GM13977 (cell line): ENCODE data around the gene SLC6A1.

Source experiments
- DNase-seq: peaks from one replicate; pipeline ENCODE4 v3.0.0; 2012; ENCODE audit warnings: low spot score
- in situ Hi-C: fragments of 300-500 bp; cut with MboI; formaldehyde crosslinking; loops from one replicate; pipeline ENCODE4 v1.12.0; 2022; ENCODE audit warnings: low sequenced_read_pairs, low pct_unique_long_range_greater_than_20kb, mixed read lengths, inconsistent platforms; ENCODE audit not compliant: unreplicated experiment
- TF ChIP-seq, protein P1 (sequence below): IDR thresholded peaks from 2 replicates; pipeline ENCODE4 v1.5.1; 2012; ENCODE audit warnings: mild to moderate bottlenecking, control low read depth; ENCODE audit not compliant: insufficient read depth; ENCODE audit errors: extremely low read depth, missing control alignments

Gene SLC6A1

DNA sequence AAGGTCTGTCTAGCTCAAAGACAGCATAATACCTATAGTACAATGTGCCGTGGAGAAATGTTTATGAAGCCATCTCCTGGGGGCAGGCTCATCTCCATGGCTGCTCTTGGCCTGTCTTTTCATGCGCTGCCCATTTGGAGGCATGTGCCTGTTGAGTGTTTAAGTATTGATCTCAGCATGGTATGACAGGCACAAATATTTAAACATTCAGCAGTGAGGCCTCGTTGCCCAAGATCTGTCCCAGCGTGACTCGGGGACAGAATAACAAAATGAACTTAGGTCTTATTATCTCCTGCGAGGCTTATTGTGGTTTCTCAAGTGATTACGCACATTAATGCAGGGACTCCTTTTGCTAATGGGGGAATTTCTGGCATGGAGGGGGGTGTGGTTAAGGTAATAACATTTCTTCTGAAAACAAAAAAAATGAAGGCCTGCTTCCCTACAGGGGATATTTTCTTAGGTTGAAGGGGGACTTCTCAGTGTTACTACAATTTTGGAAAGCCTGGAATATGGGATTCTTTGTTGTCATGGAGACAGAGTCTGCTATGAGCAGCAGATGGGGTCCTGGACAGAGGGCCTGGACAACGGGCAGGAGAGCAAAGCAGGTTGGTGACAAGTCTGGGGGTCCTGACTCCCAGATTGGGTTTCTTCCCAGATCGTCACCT is 4.4 kb upstream of the SLC6A1 start:
- TF ChIP-seq, protein P1, sequence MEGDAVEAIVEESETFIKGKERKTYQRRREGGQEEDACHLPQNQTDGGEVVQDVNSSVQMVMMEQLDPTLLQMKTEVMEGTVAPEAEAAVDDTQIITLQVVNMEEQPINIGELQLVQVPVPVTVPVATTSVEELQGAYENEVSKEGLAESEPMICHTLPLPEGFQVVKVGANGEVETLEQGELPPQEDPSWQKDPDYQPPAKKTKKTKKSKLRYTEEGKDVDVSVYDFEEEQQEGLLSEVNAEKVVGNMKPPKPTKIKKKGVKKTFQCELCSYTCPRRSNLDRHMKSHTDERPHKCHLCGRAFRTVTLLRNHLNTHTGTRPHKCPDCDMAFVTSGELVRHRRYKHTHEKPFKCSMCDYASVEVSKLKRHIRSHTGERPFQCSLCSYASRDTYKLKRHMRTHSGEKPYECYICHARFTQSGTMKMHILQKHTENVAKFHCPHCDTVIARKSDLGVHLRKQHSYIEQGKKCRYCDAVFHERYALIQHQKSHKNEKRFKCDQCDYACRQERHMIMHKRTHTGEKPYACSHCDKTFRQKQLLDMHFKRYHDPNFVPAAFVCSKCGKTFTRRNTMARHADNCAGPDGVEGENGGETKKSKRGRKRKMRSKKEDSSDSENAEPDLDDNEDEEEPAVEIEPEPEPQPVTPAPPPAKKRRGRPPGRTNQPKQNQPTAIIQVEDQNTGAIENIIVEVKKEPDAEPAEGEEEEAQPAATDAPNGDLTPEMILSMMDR: no peak
- no peak for DNase-seq
- in situ Hi-C loops: no loop called here

DNA sequence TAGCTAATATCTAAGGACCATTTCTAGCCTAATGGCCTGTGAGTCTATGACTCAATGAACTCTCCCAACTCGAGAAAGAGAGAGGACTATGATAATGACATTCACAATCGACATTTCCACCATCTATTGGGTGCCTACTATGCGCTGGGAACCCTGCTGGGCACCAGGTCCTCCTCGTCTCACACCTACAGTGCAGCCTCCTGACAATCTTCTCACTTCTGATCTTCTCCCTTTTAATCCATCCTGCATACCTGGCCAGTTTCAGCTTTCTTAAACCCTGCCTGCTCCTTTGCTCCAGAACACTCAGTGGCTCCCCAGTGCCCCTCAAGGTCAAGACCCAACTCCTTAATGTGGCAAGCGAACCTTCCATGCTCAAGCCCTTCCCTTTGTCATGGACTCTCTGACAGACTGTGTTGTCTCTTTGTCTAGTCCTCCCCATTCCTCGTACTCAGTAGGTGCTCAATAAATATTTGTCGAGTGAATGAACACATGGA is 3.5 kb upstream of the SLC6A1 start:
- TF ChIP-seq, protein P1: no peak
- DNase-seq: no peak
- in situ Hi-C loops: no loop called here

DNA sequence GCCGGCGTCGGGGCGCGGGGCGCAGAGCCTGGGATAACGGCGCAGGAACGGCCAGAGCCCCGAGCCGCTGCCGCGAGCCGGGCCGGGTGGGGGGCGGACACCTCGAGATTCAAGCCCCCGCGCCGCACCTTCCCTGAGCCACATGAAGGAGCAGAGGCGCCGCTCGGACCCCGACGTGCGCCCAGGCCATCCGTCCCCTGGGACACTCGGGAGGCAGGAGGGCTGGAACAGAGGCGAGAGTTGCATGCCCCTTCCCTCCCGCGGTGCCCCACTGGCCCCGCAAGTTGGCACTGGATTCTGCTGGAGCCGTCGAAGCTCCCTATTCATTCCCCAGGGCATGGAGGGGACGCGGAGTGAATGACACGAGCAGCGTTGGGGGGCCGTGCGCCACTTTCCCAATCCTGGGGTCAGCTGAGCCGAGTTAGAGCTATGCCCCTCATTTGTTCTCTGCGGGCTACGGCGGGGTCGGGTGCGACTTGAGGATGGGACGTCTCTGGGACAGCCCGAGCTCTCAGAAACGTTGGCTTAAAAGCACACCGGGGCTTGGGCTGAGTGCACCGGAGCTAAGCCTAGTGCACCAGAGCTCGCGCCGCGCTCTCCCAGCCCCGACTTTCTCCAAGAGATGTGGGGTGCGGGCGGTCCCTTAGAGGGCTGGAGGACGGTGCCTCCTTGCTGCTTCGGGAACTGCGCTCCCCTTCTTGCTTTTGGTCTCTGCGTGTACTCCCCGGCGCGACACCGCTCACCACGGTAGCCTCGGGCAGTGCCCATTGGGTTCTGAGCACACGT is 588 bp downstream of the SLC6A1 start:
- in situ Hi-C loops: no loop called here
- DNase-seq: no peak
- TF ChIP-seq, protein P1: no peak

DNA sequence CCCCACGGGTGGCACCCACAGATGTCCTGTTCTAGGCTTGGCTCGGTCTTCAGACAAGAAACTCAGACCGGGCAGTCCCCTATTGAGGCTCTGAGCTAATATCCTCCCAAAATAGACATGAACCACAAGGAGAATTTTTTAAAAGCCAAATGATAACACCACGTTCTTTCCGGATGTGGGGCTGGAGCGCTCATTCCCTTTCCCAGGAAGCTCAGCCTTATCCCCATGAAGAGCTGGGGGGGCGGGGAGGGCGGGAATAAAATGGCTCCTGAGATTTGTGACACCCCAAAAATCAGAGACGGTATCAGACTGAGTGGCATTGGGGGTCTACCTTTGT is 1.1 kb downstream of the SLC6A1 start:
- no peak for DNase-seq
- in situ Hi-C loops: no loop called here
- TF ChIP-seq, protein P1: no peak

DNA sequence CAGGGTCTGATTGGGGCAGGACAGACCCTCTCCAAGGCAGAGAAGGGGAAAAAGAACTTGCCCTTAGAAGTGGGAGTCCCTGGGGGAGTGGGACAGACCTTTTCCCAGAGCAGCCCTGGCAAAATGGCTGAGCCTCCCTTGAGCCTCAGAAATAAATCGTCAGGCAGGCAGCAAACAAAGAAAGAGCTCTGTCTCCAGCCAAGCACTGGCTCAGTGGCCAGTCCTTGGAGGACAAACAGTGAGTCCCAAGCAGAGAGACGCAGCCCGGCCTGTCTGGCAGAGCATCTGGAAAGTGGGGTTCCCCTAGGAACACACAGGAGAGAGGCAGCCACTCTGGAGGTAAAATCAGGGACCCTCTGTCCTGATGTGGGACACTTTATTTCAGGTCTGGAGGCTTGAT is 1.8 kb downstream of the SLC6A1 start:
- DNase-seq: no peak
- in situ Hi-C loops: no loop called here
- TF ChIP-seq, protein P1: no peak

DNA sequence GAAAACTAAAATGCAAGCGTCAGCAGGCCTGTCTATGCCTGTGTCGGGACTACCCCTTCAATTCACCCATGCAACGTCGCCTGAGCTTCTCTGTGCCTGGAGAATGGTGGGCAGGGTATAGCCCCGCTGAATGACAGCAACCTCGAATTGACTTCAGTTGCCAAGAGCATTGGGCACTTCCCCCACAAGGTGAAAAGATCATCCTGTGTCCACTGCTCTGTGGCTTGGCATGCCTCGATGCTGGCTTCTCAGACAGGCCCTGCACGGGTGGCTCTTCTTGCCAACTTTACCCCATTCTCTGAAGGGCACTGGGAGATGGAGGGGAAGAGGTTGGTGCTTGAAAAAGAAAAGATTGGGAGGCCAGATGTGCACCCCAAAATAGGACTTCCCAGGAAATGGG is 3.3 kb downstream of the SLC6A1 start:
- TF ChIP-seq, protein P1: no peak
- in situ Hi-C loops: no loop called here
- no peak for DNase-seq
